Smooth muscle cell (in vitro differentiated cells): ENCODE results near the gene L3MBTL4. TPM values are rescaled to one million over a fixed set of nuclear protein-coding genes. Genes with fewer than 3 reads are reported as not detected.
A peak's percentile ranks its signal among the peaks of the same experiment; 100 is the strongest.

Experiments used
- DNase-seq: peaks from one replicate; lab custom pipeline; 2025; ENCODE audit not compliant: unreplicated experiment; lab: John Stamatoyannopoulos, UW
- H2AFZ ChIP-seq: fragments of 200-600 bp; sonication (generic); 2 replicates; pipeline ENCODE4 v1.6.0; 2016; ENCODE audit warnings: antibody characterized with exemption, low read depth, mild to moderate bottlenecking
- H3F3A ChIP-seq: fragments of 200-600 bp; sonication (generic); 2 replicates; pipeline ENCODE4 v1.6.0; 2017; ENCODE audit warnings: antibody characterized with exemption, low read depth
- H3K27ac ChIP-seq: fragments of 200-600 bp; sonication (generic); 2 replicates; pipeline ENCODE4 v1.5.1; 2016; ENCODE audit warnings: low read depth, mild to moderate bottlenecking
- H3K27me3 ChIP-seq: fragments of 200-600 bp; sonication (generic); 2 replicates; pipeline ENCODE4 v1.6.1; 2016; ENCODE audit warnings: low read depth, mild to moderate bottlenecking
- H3K36me3 ChIP-seq: fragments of 200-600 bp; sonication (generic); 2 replicates; pipeline ENCODE4 v1.5.1; 2016; ENCODE audit warnings: low read depth
- H3K4me1 ChIP-seq: fragments of 200-600 bp; sonication (generic); 2 replicates; pipeline ENCODE4 v1.5.1; 2016; ENCODE audit warnings: low read depth
- H3K4me2 ChIP-seq: fragments of 200-600 bp; sonication (generic); 2 replicates; pipeline ENCODE4 v1.6.0; 2016; ENCODE audit warnings: mild to moderate bottlenecking
- H3K4me3 ChIP-seq: fragments of 200-600 bp; sonication (generic); 2 replicates; pipeline ENCODE4 v1.5.1; 2016; ENCODE audit warnings: mild to moderate bottlenecking
- H3K79me2 ChIP-seq: fragments of 200-600 bp; sonication (generic); 2 replicates; pipeline ENCODE4 v1.6.0; 2016; ENCODE audit warnings: low read depth, mild to moderate bottlenecking
- H3K9ac ChIP-seq: fragments of 200-600 bp; sonication (generic); 2 replicates; pipeline ENCODE4 v1.6.0; 2016; ENCODE audit warnings: low read depth
- H3K9me3 ChIP-seq: fragments of 200-600 bp; sonication (generic); replicated peaks from 2 replicates; pipeline ENCODE4 v1.5.1; 2016; ENCODE audit warnings: low read depth
- H4K20me1 ChIP-seq: fragments of 200-600 bp; sonication (generic); 2 replicates; pipeline ENCODE4 v1.6.0; 2016; ENCODE audit warnings: low read depth
- WGBS: methylation state at CpG from one replicate; pipeline ENCODE4 v1.1.7; 2016; ENCODE audit warnings: low lambda C conversion rate; 5-methylcytosine and 5-hydroxymethylcytosine counted together
- polyA plus RNA-seq: library from polyadenylated mRNA; unstranded; fragments of >200 nt; fragmentation: Nextera tagmentation; extraction: Ambion mirVana; gene quantifications from 2 replicates; pipeline ENCODE4 v1.2.1, GENCODE V29; 2016
- total RNA-seq: library from RNA; depleted of rRNA; stranded (reverse); fragments of >200 nt; gene quantifications from 2 replicates; pipeline ENCODE4 v1.2.3, GENCODE V29; 2014
- TF ChIP-seq, protein P1 (sequence below): fragments of 200-600 bp; sonication (generic); IDR thresholded peaks from 2 replicates; pipeline ENCODE4 v1.5.1; 2017; ENCODE audit warnings: borderline replicate concordance, mild to moderate bottlenecking, antibody characterized with exemption; ENCODE audit not compliant: insufficient read depth, poor library complexity, severe bottlenecking

L3MBTL4 gene
- total and polyA plus RNA-seq, 2 experiments from 2014 or later: 3.4 TPM; not detected in 1

DNA sequence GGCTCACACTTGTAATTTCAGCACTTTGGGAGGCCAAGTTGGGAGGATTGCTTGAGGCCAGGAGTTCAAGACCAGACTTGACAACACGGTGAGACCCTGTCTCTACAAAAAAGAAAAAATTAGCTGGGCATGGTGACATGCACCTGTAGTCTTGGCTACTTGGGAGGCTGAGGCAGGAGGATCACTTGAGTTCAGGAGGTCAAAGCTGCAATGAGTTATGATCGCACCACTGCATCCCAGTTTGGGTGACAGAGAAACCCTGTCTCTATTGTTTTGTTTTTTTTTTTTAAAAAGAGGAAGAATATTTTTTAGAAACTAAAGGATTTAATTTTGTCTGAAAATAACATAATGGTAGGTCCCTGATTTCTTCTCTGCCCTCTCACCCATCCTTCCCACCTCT lies 440.0 kb downstream of the L3MBTL4 start:
- Histone ChIP-seq H4K20me1 (no peaks in the 10 kb centered on the region), H3K36me3 (no peaks in the 10 kb centered on the region), H3K79me2 (no peaks in the 10 kb centered on the region), H3K4me3 (no peak overlapping the region), H3K27me3 (no peaks in the 10 kb centered on the region), H3K27ac (peak overlapping the region; percentile 34), H3K9me3 (no peaks in the 10 kb centered on the region), H3F3A (peaks cover 9% of the 10 kb centered on the region), H3K9ac (no peak overlapping the region), H2AFZ (no peak overlapping the region), H3K4me1 (no peaks in the 10 kb centered on the region), H3K4me2 (peak overlapping the region; percentile 55)
- TF ChIP-seq, protein P1, sequence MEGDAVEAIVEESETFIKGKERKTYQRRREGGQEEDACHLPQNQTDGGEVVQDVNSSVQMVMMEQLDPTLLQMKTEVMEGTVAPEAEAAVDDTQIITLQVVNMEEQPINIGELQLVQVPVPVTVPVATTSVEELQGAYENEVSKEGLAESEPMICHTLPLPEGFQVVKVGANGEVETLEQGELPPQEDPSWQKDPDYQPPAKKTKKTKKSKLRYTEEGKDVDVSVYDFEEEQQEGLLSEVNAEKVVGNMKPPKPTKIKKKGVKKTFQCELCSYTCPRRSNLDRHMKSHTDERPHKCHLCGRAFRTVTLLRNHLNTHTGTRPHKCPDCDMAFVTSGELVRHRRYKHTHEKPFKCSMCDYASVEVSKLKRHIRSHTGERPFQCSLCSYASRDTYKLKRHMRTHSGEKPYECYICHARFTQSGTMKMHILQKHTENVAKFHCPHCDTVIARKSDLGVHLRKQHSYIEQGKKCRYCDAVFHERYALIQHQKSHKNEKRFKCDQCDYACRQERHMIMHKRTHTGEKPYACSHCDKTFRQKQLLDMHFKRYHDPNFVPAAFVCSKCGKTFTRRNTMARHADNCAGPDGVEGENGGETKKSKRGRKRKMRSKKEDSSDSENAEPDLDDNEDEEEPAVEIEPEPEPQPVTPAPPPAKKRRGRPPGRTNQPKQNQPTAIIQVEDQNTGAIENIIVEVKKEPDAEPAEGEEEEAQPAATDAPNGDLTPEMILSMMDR: no peak
- 95% methylated on average over 2 of the region's 2 CpGs for WGBS
- no peak for DNase-seq

DNA sequence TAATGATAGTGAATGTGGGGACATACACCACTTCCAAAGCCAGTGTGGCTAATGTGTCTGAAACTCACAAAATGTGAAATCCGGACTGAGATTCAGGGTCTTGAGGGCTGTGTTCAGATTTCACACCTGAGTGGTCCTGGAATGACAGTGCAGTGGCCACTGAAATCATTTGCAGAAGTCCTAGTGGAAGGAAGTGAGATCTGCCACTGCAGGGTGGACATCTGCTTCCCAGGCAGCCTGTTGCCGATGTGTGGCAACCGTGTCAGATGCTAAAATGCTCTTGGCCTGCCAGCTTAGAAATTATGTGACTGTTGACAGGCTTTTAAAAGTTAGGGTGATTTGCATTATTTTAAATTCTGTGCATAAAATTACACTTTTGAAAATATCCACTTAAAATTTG lies 441.6 kb downstream of the L3MBTL4 start:
- H2AFZ ChIP-seq: no peak overlapping the region
- no peak overlapping the region for H3K9ac ChIP-seq
- no peaks in the 10 kb centered on the region for H3K9me3 ChIP-seq
- TF ChIP-seq, protein P1: no peak
- peaks cover 9% of the 10 kb centered on the region for H3F3A ChIP-seq
- no peaks in the 10 kb centered on the region for H4K20me1 ChIP-seq
- no peaks in the 10 kb centered on the region for H3K79me2 ChIP-seq
- 89% methylated on average over 3 of the region's 3 CpGs for WGBS
- H3K27me3 ChIP-seq: no peaks in the 10 kb centered on the region
- no peaks in the 10 kb centered on the region for H3K36me3 ChIP-seq
- no peak overlapping the region for H3K27ac ChIP-seq
- no peak overlapping the region for H3K4me2 ChIP-seq
- H3K4me1 ChIP-seq: no peaks in the 10 kb centered on the region
- no peak for DNase-seq
- no peak overlapping the region for H3K4me3 ChIP-seq

DNA sequence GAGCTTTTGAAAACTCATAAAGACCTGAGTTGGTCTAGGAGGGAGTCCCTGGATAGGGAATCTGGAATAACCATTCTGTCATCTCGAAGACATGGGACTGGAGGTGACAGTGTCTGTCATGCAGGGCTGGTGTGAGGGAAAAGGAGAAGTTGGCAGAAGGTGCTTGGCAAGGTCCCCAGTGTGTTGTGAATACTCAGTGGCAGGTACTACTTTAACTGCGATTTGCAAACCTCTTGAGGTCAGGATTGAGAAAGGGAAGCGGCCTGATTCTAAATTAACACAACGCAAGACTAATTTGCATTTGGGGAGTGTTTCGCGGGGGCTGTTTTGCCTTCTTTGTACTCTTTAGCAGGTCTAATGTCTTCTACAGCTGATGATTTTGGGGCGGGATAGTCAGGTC lies 442.4 kb downstream of the L3MBTL4 start:
- no peaks in the 10 kb centered on the region for H3K4me1 ChIP-seq
- no peak overlapping the region for H2AFZ ChIP-seq
- WGBS: 83% methylated on average over 7 of the region's 7 CpGs
- H3K4me2 ChIP-seq: no peak overlapping the region
- H3K36me3 ChIP-seq: no peaks in the 10 kb centered on the region
- TF ChIP-seq, protein P1: no peak
- no peaks in the 10 kb centered on the region for H3K27me3 ChIP-seq
- H3K4me3 ChIP-seq: no peak overlapping the region
- no peak for DNase-seq
- no peak overlapping the region for H3K27ac ChIP-seq
- H3K9ac ChIP-seq: no peak overlapping the region
- H3K79me2 ChIP-seq: no peaks in the 10 kb centered on the region
- H3K9me3 ChIP-seq: no peaks in the 10 kb centered on the region
- peaks cover 9% of the 10 kb centered on the region for H3F3A ChIP-seq
- H4K20me1 ChIP-seq: no peaks in the 10 kb centered on the region

DNA sequence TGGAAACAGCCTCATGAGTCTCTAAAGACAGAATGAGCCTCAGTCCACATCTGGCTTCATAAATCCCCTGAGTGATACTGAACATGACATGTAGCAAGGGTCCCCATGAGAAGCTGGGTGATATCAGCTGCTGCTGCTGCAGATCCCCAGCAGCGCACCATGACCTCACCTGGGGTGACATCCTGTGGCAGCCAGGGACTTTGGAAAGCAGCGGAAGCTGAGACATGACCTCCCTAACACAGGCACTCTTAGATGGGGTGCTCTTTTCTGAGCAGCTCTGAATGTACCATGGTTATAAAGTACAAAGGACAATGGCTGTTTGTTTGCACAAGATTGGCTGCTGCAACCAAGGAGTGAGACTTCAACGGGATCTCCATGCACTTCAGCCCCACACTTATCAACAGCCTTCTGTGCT lies 444.7 kb downstream of the L3MBTL4 start:
- DNase-seq: no peak
- no peak overlapping the region for H3K4me3 ChIP-seq

More for the DNA sequence above, 444.7 kb downstream of the L3MBTL4 start:
- H3K79me2 ChIP-seq: no peaks in the 10 kb centered on the region
- WGBS: 52% methylated on average over 3 of the region's 3 CpGs
- H3K9ac ChIP-seq: no peak overlapping the region
- H3F3A ChIP-seq: no peaks in the 10 kb centered on the region
- TF ChIP-seq, protein P1: no peak
- H2AFZ ChIP-seq: no peak overlapping the region
- peaks cover under 1% of the 10 kb centered on the region for H3K4me1 ChIP-seq
- no peak overlapping the region for H3K27ac ChIP-seq
- H3K4me2 ChIP-seq: peak overlapping the region; percentile 24
- no peaks in the 10 kb centered on the region for H3K36me3 ChIP-seq
- H3K9me3 ChIP-seq: no peaks in the 10 kb centered on the region
- H4K20me1 ChIP-seq: no peaks in the 10 kb centered on the region
- peaks cover 7% of the 10 kb centered on the region for H3K27me3 ChIP-seq
